SW480 (cell line): Measurements from ENCODE around the gene PKP1.
"Not testable (repeated sequence)": the region's sequence is repeated elsewhere in the genome, so short reads cannot be mapped to it uniquely, and the experiment has no call there.

Experiments
- DNase-seq: peaks from one replicate; pipeline ENCODE4 v3.0.0-alpha.2; 2016; ENCODE audit warnings: low spot score

Gene PKP1, protein sequence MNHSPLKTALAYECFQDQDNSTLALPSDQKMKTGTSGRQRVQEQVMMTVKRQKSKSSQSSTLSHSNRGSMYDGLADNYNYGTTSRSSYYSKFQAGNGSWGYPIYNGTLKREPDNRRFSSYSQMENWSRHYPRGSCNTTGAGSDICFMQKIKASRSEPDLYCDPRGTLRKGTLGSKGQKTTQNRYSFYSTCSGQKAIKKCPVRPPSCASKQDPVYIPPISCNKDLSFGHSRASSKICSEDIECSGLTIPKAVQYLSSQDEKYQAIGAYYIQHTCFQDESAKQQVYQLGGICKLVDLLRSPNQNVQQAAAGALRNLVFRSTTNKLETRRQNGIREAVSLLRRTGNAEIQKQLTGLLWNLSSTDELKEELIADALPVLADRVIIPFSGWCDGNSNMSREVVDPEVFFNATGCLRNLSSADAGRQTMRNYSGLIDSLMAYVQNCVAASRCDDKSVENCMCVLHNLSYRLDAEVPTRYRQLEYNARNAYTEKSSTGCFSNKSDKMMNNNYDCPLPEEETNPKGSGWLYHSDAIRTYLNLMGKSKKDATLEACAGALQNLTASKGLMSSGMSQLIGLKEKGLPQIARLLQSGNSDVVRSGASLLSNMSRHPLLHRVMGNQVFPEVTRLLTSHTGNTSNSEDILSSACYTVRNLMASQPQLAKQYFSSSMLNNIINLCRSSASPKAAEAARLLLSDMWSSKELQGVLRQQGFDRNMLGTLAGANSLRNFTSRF

DNA sequence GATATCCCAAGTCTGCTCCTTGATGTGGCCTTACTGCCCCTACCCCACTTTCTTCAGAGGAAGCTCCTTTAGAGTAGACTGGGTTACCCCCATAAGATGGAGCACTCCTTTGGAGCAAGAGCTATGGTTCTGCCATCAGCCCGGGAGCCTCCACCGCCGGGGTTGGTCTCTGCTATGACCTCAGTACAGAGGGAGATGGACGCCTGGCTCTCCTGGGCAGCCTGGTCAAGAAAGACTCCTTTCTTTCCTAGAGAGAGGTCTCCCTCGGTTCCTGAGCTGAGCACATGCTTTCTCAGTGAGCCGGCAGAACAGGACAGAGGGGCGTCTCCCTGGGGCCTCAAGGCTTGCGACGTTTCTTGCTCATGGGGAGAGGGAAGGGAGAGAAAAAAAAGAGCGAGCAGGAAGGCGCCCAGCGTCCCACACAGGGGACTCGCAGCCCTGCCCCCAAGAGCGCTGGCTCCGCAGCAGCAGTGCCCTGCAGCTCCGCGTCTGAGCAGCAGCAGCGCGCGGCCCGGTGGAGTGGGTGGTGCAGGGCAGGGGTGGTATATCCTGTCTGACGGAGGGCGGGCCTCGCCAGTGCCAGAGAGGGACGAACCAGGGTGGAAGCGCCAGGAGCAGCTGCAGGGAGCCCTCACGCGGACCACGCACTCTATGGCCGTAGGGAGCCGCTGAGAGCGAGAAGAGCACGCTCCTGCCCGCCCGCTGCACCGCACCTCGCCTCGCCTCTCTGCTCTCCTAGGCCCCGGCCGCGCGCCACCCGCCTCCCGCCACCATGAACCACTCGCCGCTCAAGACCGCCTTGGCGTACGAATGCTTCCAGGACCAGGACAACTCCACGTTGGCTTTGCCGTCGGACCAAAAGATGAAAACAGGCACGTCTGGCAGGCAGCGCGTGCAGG is at the start of gene PKP1:
Gene PKP1, plus strand, starts transcription at position 576 of the 899 bp plus-strand sequence. Its CDS starts 197 bp downstream, at position 773.
- peak; percentile 18 for DNase-seq

DNA sequence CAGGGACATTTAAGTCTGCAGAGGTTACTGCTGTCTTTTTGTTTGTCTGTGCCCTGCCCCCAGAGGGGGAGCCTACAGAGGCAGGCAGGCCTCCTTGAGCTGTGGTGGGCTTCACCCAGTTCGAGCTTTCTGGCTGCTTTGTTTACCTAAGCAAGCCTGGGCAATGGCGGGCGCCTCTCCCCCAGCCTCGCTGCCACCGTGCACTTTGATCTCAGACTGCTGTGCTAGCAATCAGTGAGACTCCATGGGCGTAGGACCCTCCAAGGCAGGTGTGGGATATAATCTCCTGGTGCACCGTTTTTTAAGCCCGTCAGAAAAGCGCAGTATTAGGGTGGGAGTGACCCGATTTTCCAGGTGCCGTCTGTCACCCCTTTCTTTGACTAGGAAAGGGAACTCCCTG is 43.7 kb upstream of the PKP1 start:
- not testable (repeated sequence) for DNase-seq

DNA sequence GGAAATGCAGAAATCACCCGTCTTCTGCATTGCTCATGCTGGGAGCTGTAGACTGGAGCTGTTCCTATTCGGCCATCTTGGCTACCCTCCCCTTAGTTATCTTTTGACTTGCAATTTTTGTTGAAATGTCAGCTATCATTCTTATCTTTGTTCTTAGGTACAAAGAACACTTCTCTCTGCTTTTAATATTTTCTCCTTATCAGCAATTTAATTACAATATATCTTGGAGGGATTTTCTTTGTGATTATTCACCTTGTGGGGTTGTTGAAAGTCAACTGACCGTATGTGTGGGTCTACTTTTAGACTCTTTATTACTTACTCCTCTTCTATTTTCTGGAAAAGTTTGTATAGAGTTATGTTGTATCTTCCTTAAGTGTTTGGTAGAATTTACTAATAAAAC is 43.1 kb upstream of the PKP1 start:
- no peak for DNase-seq

DNA sequence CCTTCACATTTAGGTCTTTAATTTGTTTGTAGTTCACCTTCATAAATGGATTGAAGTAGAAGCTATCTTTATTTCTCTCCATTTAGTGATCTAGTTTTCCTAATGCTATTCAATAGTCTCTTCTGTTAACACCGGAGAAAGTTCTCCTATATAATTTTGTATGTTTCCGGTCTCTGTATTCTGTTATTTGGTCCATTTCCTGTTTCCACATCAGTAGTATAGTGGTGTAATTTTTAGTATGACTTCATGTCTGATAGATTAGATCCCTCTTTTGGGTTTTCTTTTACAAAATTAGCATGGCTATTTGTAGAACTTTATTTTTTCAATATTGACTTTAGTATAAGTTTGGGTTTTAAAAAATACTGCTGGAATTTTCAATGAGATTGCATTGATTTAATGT is 41.6 kb upstream of the PKP1 start:
- DNase-seq = no peak

DNA sequence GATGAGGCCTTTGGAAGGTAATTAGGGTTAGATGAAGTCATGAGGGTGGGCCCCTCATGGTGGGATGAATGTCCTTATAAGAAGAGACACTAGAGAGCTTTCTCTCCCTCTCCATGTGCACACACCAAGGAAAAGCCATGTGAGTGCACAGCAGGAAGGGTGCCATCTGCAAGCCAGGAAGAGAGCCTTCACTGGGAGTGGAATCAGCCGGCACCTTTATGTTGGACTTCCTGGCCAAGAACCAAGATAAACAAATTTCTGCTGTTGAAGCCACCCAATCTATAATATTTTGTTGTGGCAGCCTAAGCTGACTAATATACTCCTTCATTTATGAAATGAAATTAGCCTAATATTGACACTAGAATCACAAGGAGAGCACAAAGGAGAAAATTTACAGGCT is 38.2 kb upstream of the PKP1 start:
- DNase-seq = no peak

DNA sequence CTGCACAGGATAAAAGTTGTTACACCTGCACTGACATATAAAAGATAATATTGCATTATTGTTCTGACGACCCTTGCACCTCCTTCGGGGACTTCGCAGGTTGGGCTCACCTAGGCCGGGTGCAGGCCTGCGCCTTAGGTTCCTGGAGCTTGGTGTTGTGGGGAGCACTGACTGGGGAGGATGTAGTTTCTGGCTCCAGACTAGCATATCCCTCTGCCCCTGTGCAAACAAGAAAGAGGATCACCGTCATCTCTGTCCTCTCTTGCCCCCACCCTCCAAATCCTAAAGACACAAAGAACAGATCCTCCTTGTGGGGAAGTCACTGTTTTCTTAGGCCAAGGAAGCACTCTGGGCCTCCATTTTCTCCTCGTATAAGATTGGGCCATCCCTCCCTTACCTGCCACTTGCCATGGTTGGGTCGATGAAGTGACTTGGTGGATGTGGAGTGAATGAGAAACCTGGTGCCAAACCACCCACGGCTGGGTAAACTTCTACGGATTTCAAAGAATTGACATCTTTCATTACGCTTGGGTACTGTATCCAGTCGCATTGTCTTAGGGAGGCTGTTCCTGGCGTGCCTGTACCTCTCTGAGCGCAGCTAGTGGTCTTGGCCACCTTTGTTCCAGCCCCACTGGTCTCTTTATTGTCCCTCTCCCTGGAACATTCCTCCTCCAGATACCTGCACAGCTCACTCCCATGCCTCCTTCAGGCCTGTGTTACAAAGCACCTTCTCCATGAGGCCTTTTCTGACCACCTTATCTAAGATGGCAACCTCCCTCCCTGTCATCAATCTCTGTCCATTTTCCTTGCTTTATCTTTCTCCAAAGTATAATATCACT is 34.4 kb upstream of the PKP1 start:
- DNase-seq = no peak

DNA sequence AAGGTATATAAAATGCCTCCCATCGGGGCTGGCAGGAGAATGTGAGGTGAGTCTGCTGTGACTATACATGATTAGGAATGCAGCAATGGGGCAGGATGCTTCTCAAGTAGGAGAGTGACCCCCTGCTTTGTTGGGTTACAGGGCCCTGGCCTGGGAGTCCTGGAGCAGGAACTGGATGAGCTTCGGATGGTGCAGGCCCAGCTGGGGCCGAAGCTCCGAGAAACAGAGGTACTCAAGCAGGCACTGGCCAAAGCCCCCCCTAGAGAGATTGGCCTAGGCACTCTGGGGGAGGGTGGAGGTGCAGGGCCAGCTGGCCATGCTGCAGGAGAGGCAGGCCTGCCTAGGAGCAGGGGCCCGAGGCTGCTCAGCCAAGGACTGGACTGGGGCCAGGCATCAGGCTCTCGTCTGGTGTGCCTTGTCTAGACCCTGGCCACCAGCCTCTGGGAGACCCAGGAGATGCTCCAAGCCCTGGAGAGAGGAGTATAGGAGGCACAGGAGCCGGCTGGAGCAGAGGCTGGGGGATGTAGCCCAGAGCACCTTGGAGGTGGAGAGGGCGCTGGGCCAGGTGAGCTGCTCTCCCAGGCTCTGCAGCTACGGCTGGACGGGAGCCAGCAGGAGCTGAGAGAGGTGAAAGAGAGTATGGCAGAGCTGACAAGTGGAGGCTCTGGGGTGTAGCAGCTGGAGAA is 32.8 kb upstream of the PKP1 start:
- no peak for DNase-seq

DNA sequence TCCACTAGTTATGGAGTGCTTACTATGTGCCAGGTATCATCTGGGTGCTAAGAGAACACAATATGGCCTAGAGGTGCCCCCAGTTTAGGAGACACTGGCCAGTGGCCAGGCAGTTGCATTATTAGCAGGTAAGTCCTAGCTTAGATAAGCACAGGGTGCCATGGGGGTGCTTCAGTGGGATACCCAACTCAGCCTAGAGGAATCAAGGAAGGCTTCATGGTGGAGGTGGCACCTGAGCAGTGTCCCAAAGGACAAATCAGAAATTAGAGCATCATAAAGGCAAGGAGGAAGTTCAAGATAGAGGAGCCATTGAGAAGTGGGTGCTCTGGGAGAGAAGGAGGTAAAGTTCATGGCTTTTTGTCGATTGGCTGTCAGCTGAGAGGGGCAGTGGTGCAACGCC is 31.9 kb upstream of the PKP1 start:
- DNase-seq = no peak

DNA sequence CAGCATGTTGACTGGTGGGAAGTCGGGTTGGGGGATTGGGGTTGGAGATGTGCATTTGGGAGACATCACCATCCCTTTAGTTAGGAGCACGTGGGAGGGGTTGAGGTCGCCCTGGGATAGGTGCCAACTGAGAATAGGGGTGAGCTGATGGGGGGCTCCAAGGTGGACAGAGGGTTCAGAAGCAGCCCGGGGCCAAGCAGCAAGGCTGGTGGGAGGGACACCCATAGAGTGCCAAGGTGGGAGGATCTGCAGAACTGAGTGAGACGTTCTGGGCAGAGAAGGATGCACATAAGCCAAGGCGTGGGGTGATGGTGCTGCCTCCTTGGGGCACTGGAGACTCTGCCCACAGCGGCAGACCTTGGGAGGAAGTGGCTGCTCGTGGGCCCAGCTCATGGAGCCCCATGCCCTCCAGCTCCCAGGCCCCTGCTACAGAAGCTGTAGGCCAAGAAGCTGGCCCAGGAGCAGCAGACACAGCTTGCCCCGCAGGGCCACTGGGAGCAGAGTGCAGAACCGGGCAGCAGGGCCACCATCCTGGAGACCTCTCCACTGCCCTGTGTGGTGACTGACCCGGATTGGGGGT is 31.4 kb upstream of the PKP1 start:
- DNase-seq = no peak

DNA sequence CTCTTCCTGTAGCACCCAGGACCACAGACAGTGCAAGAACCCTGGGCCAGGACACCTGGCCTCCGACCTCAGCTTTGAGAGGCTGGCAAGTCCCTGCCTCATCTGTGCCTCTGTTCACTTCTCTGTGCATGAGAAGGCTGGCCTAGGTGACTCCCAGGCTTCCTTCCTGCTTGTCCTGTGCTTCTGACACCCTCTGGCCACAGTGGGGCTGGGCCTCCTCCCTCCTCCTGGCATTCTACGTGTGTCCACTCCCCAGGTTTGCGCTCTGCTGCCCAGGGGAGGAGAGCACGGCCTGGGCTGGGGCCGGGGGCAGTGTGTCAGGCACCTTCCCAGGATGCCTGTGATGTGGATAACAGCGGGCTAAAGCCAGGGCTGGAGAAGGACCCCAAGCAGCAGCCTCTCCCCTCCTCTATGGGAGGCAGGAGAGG is 30.3 kb upstream of the PKP1 start:
- no peak for DNase-seq

DNA sequence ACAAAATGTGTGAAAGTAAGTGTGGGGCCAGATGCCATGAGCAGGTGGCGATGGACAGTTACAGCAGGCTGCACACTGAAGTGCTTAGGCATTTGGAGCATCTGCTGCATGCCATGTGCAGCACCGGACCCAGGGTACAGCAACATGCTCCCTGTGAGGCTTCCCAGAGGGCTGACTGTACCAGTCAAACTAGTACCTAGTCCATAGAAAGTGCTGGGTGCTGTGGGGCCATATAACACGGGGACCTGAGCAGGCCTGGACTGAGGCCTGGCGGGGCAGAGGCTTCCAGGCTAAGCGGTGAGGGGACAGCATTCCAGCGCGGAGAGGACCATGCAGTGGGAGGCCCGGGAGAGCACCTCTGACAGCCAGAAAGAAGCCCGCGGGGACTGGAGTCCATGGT is 29.9 kb upstream of the PKP1 start:
- no peak for DNase-seq

DNA sequence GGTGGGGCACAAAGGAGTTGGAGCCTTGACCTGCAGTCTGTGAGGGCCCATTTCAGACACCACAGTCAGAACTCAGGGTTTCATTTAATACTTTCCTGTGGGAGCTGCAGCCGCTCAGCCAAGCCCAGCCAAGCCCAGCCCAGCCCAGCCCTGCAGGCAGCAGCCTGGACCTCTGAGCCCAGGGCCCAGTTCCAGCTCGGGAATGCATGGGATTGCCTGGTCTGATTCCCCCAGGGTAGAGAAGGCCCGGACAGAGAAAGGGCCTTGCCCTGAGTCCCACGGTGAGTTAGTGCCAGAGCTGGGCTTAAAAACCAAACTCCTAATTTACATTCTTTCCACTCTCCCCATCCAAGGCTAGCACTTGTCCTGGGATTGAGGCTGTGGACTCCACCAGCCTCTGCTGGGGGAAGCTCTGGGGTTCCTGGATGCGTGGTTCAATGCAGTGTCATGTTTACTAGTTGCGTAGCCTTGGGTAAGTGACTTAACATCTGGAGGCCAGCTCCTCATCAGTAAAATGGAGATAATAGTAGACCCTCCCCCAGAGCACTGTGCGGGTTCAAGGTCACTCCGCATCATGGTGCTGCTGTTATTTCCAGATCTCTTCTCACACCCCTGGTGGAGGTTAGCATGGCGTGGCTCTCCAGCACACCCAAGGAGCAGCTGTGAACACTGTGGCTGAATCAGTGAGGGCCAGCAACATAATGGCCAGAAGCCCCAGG is 29.2 kb upstream of the PKP1 start:
- DNase-seq = no peak

DNA sequence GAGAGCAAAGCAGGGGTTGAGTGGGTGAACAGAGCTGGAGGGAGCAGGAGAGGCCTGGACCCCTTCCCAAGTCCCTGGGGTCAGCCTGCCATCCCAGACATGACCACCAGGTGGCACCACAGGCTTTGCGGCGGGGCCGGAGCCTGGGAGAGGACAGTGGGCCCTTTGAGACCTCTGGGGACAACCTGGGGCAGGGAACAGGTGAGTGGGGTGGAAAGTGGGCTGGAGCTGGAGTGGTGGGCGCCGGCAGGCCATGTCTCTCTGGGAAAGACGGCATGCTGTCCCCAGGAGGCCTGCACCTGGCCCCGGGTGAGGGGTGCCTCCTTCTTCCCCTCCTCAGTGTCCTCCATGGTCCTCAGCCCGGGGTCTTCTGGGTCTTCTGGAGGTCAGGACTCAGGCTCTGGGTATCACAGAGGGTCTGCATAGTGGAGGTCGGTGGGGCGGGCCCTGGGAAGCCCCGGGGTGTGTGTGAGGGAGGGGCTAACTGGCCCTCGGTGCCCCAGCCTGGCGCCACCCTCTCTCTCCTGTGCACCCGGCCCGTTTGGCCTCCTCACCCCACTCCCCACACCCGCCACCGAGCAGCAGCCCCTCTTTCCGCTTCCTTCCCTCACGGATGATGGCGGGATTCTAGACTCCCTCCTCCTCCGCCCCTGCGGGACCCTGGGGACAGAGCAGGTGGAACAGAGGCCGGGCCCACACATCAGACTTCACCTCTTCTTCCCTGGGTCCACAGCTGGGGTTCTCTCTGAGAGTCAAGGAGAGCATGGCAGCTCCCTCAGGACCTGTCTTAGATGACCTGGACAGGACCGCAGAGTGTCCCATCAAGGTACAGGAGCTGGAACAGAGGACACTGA is 28.5 kb upstream of the PKP1 start:
- DNase-seq = peak; percentile 33

DNA sequence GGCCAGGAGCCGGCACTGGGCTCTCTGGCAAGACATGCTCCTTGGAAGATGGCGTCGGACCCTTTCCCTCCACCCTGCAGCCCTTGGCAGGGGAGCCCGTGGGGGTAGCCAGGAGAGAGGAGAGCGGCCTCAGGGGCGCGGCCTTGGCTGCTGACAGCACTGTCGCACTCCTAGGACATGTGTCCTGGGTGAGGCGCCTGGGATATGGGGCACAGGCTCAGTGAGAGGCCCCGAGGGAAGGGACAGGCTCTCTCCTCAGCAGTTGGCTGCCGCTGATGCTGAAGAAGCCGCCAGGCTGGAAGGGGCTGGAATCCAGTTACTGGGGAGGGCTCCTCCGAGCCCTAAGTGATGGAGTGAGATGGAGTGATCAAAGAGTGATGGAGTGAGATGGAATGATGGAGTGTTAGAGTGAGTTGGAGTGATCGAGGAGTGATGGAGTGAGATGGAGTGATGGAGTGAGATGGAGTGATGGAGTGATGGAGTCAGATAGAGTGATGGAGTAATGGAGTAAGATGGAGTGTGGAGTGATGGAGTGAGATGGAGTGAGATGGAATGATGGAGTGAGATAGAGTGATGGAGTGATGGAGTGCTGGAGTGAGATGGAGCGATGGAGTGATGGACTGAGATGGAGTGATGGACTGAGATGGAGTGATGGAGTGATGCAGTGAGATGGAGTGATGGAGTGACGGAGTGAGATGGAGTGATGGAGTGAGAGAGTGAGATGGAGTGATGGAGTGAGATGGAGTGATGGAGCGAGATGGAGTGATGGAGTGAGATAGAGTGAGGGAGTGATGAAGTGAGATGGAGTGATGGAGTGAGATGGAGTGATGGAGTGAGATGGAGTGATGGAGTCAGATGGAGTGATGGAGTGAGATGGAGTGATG is 27.6 kb upstream of the PKP1 start:
- no peak for DNase-seq

DNA sequence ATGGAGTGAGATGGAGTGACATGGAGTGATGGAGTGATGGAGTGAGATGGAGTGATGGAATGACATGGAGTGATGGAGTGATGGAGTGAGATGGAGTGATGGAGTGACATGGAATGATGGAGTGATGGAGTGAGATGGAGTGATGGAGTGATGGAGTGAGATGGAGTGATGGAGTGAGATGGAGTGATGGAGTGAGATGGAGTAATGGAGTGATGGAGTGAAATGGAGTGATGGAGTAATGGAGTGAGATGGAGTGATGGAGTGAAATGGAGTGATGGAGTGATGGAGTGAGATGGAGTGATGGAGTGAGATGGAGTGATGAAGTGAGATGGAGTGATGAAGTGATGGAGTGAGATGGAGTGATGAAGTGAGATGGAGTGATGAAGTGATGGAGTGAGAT is 25.2 kb upstream of the PKP1 start:
- DNase-seq = not testable (repeated sequence)

DNA sequence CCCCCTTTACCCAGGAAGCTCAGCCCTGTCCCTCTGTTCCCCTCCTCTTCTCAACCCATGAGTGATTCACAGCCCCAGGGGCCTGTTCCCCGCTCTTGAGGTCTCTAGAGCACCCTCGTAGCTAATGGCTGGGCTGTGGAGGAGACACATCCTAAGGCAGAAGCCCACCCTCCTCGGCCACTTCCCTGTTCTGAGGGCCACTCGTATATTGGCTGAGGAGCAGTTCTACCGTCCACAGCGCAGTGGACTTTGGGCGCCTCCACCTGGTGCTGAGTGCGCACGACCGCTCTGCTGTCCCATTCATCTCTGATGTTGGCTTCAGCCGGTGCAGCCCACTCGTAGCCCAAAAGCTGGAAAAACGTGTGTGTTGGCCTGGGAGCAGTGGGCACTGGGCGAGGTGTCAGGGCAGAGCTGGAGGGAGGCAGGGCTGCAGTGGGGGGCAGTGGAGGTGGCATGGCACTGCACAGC is 24.5 kb upstream of the PKP1 start:
- DNase-seq = no peak

DNA sequence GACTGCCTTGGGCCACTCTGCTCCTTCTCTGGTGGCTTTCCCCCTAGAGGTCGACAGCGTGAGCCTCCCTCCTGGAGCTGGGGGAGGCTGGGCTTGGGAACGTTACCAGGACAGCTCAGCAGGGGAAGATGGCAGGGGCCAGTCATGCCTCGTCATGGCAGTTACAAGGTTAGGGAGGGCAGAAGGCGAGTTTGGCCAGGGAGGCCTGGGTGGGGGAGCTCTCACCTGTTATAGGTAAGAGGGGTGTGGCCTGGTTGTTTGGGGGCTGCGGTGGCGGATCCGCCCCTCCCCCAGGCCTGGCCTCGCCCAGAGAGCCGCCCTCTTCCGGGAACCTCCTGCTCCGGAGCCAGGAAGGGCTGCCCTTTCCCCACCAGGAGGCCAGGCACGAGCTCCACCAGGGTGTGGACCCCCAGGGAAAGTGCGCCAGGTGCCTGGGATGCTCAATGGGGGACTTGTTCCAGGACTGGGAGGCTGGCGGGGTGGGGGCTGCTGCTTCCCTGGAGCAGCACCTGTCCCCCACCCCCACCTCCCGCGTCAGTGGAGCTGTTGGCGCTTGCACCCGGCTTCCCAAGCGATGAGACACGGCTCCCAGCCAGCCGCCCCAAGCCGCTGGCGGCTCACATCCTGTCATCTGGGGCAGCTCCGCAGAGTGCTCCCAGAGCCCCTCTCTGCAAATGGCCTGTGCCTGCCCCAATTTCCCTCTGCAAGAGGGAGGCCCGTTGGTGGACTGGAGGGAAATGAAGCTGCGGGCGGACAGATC is 23.6 kb upstream of the PKP1 start:
- DNase-seq = peak; percentile 69
